Transverse colon (tissue), 3 donors: ENCODE data around the gene TMX1.

Experiments
- POLR2A ChIP-seq: fragments of 450-650 bp; IDR thresholded peaks from one replicate; pipeline ENCODE4 v1.6.1; 2016; ENCODE audit warnings: antibody characterized with exemption, mild to moderate bottlenecking, moderate library complexity
- TF ChIP-seq, protein P1 (sequence below), 5 experiments: fragments of 200-600 bp in 3 of 5; fragments of 450-650 bp in 2 of 5; sonication (generic) in 3 of 5; IDR thresholded peaks; 1 replicate in 2 of 5; 2 replicates in 3 of 5; pipeline ENCODE4 v1.5.1; 2016 to 2017; ENCODE audit warnings: antibody characterized with exemption in 5 of 5, inconsistent platforms in 3 of 5, mild to moderate bottlenecking in 2 of 5, moderate library complexity in 1 of 5

DNA sequence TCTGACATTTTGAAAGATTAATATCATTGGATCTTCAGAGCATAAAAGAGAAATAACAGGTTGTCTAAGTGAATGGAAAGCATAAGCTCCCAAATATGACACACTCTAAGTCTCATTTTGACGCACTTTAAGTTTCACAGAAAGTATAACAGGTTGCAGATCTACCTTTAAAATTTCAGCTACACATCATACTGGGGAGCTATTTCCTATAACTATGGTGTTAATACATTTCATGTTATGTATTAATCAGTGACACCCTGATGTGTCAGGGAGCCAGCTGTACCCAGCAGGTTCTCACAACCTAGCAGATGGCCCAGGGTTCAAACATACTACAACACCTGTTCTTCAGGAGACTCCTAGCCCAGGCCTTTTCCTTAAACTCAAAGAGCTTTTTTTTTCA is 31.1 kb upstream of the TMX1 start:
- TF ChIP-seq POLR2A = no peak
- TF ChIP-seq, protein P1, sequence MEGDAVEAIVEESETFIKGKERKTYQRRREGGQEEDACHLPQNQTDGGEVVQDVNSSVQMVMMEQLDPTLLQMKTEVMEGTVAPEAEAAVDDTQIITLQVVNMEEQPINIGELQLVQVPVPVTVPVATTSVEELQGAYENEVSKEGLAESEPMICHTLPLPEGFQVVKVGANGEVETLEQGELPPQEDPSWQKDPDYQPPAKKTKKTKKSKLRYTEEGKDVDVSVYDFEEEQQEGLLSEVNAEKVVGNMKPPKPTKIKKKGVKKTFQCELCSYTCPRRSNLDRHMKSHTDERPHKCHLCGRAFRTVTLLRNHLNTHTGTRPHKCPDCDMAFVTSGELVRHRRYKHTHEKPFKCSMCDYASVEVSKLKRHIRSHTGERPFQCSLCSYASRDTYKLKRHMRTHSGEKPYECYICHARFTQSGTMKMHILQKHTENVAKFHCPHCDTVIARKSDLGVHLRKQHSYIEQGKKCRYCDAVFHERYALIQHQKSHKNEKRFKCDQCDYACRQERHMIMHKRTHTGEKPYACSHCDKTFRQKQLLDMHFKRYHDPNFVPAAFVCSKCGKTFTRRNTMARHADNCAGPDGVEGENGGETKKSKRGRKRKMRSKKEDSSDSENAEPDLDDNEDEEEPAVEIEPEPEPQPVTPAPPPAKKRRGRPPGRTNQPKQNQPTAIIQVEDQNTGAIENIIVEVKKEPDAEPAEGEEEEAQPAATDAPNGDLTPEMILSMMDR (IDR thresholded peaks at IDR 0.05) = no peak
